H7 (cell line): ENCODE results near the gene C22orf15. TPM values are rescaled to one million over a fixed set of nuclear protein-coding genes. Genes with fewer than 3 reads are reported as not detected.

Experiments used
- DNase-seq: peaks from one replicate; pipeline ENCODE4 v3.0.0; 2012
- H3K27me3 ChIP-seq: 2 replicates; pipeline ENCODE4 v1.6.0; 2011; ENCODE audit warnings: mild to moderate bottlenecking, low read length; ENCODE audit not compliant: control insufficient read depth, insufficient read depth
- H3K36me3 ChIP-seq: replicated peaks from 2 replicates; pipeline ENCODE4 v1.5.1; 2011; ENCODE audit warnings: low read length; ENCODE audit not compliant: control insufficient read depth, insufficient read depth
- H3K4me3 ChIP-seq: 2 replicates; pipeline ENCODE4 v1.5.1; 2011; ENCODE audit warnings: low read depth, mild to moderate bottlenecking, control low read depth, low read length, moderate library complexity; ENCODE audit not compliant: insufficient read depth
- total RNA-seq: library from RNA; depleted of rRNA; stranded (reverse); fragments of >200 nt; shearing (Covaris generic); gene quantifications from 2 replicates; pipeline ENCODE4 v1.2.3, GENCODE V29; 2014

C22orf15 gene
- total RNA-seq, 1 experiment from 2014 or later = 1.8 TPM

- Histone ChIP-seq H3K4me3 (no peak overlapping the region), H3K27me3 (no peaks in the 10 kb centered on the region), H3K36me3 (no peaks in the 10 kb centered on the region)
- no peak for DNase-seq
Measured at GRCh38 chr22:23754980-23755636, 7.7 kb upstream of the C22orf15 start.

GRCh38 chr22:23755711-23756110, 7.1 kb upstream of the C22orf15 start:
- DNase-seq = no peak
- Histone ChIP-seq H3K4me3 (no peak overlapping the region), H3K27me3 (no peaks in the 10 kb centered on the region), H3K36me3 (no peaks in the 10 kb centered on the region)

GRCh38 chr22:23756891-23757290, 5.9 kb upstream of the C22orf15 start:
- no peaks in the 10 kb centered on the region for H3K36me3 ChIP-seq
- H3K27me3 ChIP-seq = no peaks in the 10 kb centered on the region
- H3K4me3 ChIP-seq = no peak overlapping the region
- no peak for DNase-seq

GRCh38 chr22:23759566-23759965, 3.2 kb upstream of the C22orf15 start:
- no peak for DNase-seq
- no peaks in the 10 kb centered on the region for H3K36me3 ChIP-seq
- no peaks in the 10 kb centered on the region for H3K27me3 ChIP-seq
- H3K4me3 ChIP-seq = no peak overlapping the region

- H3K4me3 ChIP-seq = no peak overlapping the region
- no peaks in the 10 kb centered on the region for H3K36me3 ChIP-seq
- no peak for DNase-seq
- H3K27me3 ChIP-seq = no peaks in the 10 kb centered on the region
Measured at GRCh38 chr22:23760056-23760455, 2.7 kb upstream of the C22orf15 start.

GRCh38 chr22:23763579-23763945, 772 bp downstream of the C22orf15 start:
- peak overlapping the region; percentile 10; the same call in 1 of the 2 replicates for H3K4me3 ChIP-seq
- H3K27me3 ChIP-seq = no peaks in the 10 kb centered on the region
- H3K36me3 ChIP-seq = no peaks in the 10 kb centered on the region; the same call in 1 of the 2 replicates
- peak; percentile 88 for DNase-seq

GRCh38 chr22:23763954-23764353, 1.2 kb downstream of the C22orf15 start:
- DNase-seq = no peak
- Histone ChIP-seq H3K36me3 (no peaks in the 10 kb centered on the region; the same call in 1 of the 2 replicates), H3K4me3 (no peak overlapping the region; the same call in 1 of the 2 replicates), H3K27me3 (peaks cover under 1% of the 10 kb centered on the region)

- no peak overlapping the region for H3K4me3 ChIP-seq
- no peaks in the 10 kb centered on the region; the same call in 1 of the 2 replicates for H3K36me3 ChIP-seq
- DNase-seq = no peak
- peaks cover 4% of the 10 kb centered on the region for H3K27me3 ChIP-seq
Measured at GRCh38 chr22:23764899-23765881, 2.4 kb downstream of the C22orf15 start.

GRCh38 chr22:23767303-23767672, 4.5 kb downstream of the C22orf15 start:
- peak; percentile 86 for DNase-seq
- no peaks in the 10 kb centered on the region; the same call in 1 of the 2 replicates for H3K36me3 ChIP-seq
- H3K27me3 ChIP-seq = peaks cover 5% of the 10 kb centered on the region
- peak overlapping the region; percentile 83 for H3K4me3 ChIP-seq

GRCh38 chr22:23767673-23768548, 5.1 kb downstream of the C22orf15 start, which contains the start of gene CHCHD10:
CHCHD10 (minus strand) TSS chr22:23767972; CDS start chr22:23767874, 98 bp downstream.
- H3K27me3 ChIP-seq = peaks cover 9% of the 10 kb centered on the region
- DNase-seq = peak; percentile 97

GRCh38 chr22:23769321-23769965, 6.7 kb downstream of the C22orf15 start:
- no peak overlapping the region for H3K4me3 ChIP-seq
- no peaks in the 10 kb centered on the region; the same call in 1 of the 2 replicates for H3K36me3 ChIP-seq
- peak; percentile 29 for DNase-seq
- H3K27me3 ChIP-seq = peaks cover 23% of the 10 kb centered on the region

More at GRCh38 chr22:23767673-23768548, 5.1 kb downstream of the C22orf15 start, which contains the start of gene CHCHD10:
- no peaks in the 10 kb centered on the region; the same call in 1 of the 2 replicates for H3K36me3 ChIP-seq
- peak within 1 kb of the TSS; percentile 83 for H3K4me3 ChIP-seq

- DNase-seq = no peak
- Histone ChIP-seq H3K27me3 (peaks cover 24% of the 10 kb centered on the region), H3K36me3 (no peaks in the 10 kb centered on the region), H3K4me3 (peak overlapping the region; percentile 36)
Measured at GRCh38 chr22:23772315-23772648, 9.5 kb downstream of the C22orf15 start.

GRCh38 chr22:23772649-23773473, 10.1 kb downstream of the C22orf15 start, which contains the start of gene MMP11:
MMP11 (plus strand) TSS chr22:23772849; CDS start chr22:23772871, 22 bp downstream.
- H3K27me3 ChIP-seq = peaks cover 24% of the 10 kb centered on the region
- peak within 1 kb of the TSS; percentile 54 for H3K4me3 ChIP-seq
- DNase-seq = peak; percentile 96
- no peaks in the 10 kb centered on the region for H3K36me3 ChIP-seq
